Psoas muscle (tissue), 8 donors: ENCODE measurements around the gene TTN. TPM values are rescaled to one million over a fixed set of nuclear protein-coding genes. Genes with fewer than 3 reads are reported as not detected.

ENCODE experiments used
- ATAC-seq, 4 donors: fragments of 200-7000 bp; cut with Tn5 transposase; one replicate each; pipeline ENCODE4 v1.9.1; 2020; ENCODE audit warnings: moderate library complexity in 3 of 4, mild to moderate bottlenecking in 2 of 4
- DNase-seq, 2 donors: peaks; one replicate each; pipeline ENCODE4 v3.0.0-alpha.2; 2020
- H3K27ac ChIP-seq: fragments of 200-600 bp; one replicate; pipeline ENCODE4 v1.8.0; 2022
- H3K27me3 ChIP-seq, 3 donors: fragments of 200-600 bp in 1 of 3; one replicate each; pipeline versions ENCODE4 v1.6.1 to v1.8.0; 2013 to 2022; ENCODE audit warnings: low read length in 2 of 3, mild to moderate bottlenecking in 2 of 3, moderate library complexity in 1 of 3; ENCODE audit not compliant: insufficient read depth in 3 of 3
- H3K36me3 ChIP-seq, 2 donors: fragments of 200-600 bp in 1 of 2; one replicate each; pipeline versions ENCODE4 v1.6.1 to v1.8.0; 2013 to 2022; ENCODE audit warnings: low read depth in 1 of 2, mild to moderate bottlenecking in 1 of 2, moderate library complexity in 1 of 2; ENCODE audit not compliant: insufficient read depth in 1 of 2
- H3K4me1 ChIP-seq: fragments of 200-600 bp; one replicate; pipeline ENCODE4 v1.8.0; 2022
- H3K4me3 ChIP-seq: fragments of 200-600 bp; one replicate; pipeline ENCODE4 v1.8.0; 2022; ENCODE audit warnings: mild to moderate bottlenecking
- H3K9me3 ChIP-seq: fragments of 200-600 bp; one replicate; pipeline ENCODE4 v1.8.0; 2022
- CTCF ChIP-seq: fragments of 200-600 bp; IDR thresholded peaks from one replicate; pipeline ENCODE4 v1.8.0; 2022; ENCODE audit warnings: antibody characterized with exemption
- WGBS, 3 donors: extraction: QIAGEN DNeasy Blood & Tissue Kit; methylation state at CpG; one replicate each; pipeline versions ENCODE4 v1.1.6 to v1.1.7; 2013; 5-methylcytosine and 5-hydroxymethylcytosine counted together
- intact Hi-C, 2 donors: fragments of 100-400 bp; cut with DNase I; formaldehyde crosslinking; loops; one replicate each; pipeline versions ENCODE4 v1.11.0 to v1.14.2; 2022
- polyA plus RNA-seq, 3 donors: library from polyadenylated mRNA; stranded (reverse); fragments of 200-250 nt; gene quantifications; one replicate each; pipeline ENCODE4 v1.2.3, GENCODE V29; 2013
- total RNA-seq, 4 donors: library from RNA; stranded (reverse); fragmentation: NEBNext Ultra II Directional in 2 of 4; extraction: Animal tissue kit (Norgen Biotek cat#: 25700) in 2 of 4; gene quantifications; one replicate each; pipeline versions ENCODE4 v1.2.1 to v1.2.4, GENCODE V29; 2021 to 2023
- donor health status: healthy with polysubstance abuse.
- donor health status: DM: no; HTN: no; CAD: no; lungs with moderate emphysema.
- donor health status: Bipolar disorder and iron deficiency.
- donor health status: healthy.
- donor health status: DM: yes; HTN: yes; CAD: no.
- donor health status: DM: no; HTN: no; CAD: no.
- donor health status: DM: no; HTN: no; CAD: no.
- donor health status: DM: yes; HTN: yes; CAD: no.

Gene TTN
- total and polyA plus RNA-seq, 7 donors: 137 to 7,650 (median 4,462) TPM

- Histone ChIP-seq H3K36me3 (no peaks in the 10 kb centered on the region), H3K27ac (peak overlapping the region; percentile 25), H3K27me3 (no peaks in the 10 kb centered on the region), H3K4me3 (no peak overlapping the region), H3K4me1 (peaks cover 44% of the 10 kb centered on the region), H3K9me3 (no peaks in the 10 kb centered on the region)
- DNase-seq (no peak), ATAC-seq (peak in 2 of 4 donors; percentile 37 to 44)
- WGBS, 3 donors: 46 to 58% (median 51%) methylated on average over 3 of the region's 3 CpGs
- intact Hi-C loops: no loop called here
- no peak for TF ChIP-seq CTCF
These were observed 22.2 kb upstream of the TTN start for GRCh38 chr2:178829299-178829960.

- H3K9me3 ChIP-seq: no peaks in the 10 kb centered on the region
- DNase-seq (no peak), ATAC-seq (peak in 1 of 4 donors; percentile 28)
- peak overlapping the region; percentile 64 for H3K27ac ChIP-seq
- WGBS, 3 donors: 27 to 43% (median 30%) methylated on average over 4 of the region's 4 CpGs
- peak overlapping the region; percentile 16 for H3K4me3 ChIP-seq
- intact Hi-C loops: no loop called here
- no peaks in the 10 kb centered on the region for H3K36me3 ChIP-seq
- H3K27me3 ChIP-seq: no peaks in the 10 kb centered on the region
- peaks cover 36% of the 10 kb centered on the region for H3K4me1 ChIP-seq
- TF ChIP-seq CTCF: no peak
These were observed 21.3 kb upstream of the TTN start for GRCh38 chr2:178828486-178828881.

DNA sequence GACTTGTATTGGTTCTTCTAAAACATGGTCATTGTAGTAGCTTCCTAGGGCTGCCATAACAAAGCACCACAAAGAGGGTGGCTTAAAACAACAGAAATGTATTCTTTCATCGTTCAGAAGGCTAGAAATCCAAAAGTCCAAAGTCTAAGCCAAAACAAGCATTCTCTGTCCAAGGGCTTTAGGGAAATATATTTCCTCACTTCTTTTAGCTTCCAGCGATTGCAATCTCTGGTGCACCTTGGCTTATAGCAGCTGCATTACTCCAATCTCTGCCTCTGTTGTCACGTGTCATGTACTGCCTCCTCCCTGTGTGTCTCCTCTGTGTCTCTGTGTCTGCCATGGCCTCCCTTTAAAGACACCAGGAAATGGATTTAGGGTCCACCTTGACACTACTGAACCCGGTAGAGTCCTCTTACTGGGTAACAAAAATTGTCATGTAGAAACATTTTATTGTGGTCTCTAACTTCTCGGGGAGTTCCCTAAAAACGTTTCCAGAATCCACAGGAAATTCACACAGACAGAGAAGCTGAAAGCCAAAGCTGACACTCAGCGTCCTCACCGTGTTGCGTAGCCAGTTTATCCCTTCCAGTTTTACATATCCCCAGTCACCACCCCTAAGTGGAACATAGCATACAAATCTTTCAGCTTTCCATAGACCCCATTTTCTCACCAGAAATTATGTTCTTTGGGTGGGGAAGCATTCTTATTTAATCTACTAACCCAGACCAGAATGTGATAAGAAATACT, 20.7 kb upstream of the TTN start:
- peak overlapping the region; percentile 64 for H3K27ac ChIP-seq
- H3K4me3 ChIP-seq: peak overlapping the region; percentile 16
- 18 to 51% (median 32%) methylated on average over 9 of the region's 9 CpGs for WGBS, 3 donors
- no peaks in the 10 kb centered on the region for H3K9me3 ChIP-seq
- intact Hi-C loops: no loop called here
- TF ChIP-seq CTCF: no peak
- H3K36me3 ChIP-seq: no peaks in the 10 kb centered on the region
- peaks cover 33% of the 10 kb centered on the region for H3K4me1 ChIP-seq
- ATAC-seq (peak; percentile 43 to 64 (median 59)), DNase-seq (no peak)
- no peaks in the 10 kb centered on the region for H3K27me3 ChIP-seq

- H3K4me3 ChIP-seq: no peak overlapping the region
- no peaks in the 10 kb centered on the region for H3K36me3 ChIP-seq
- DNase-seq (no peak), ATAC-seq (no peak)
- no peaks in the 10 kb centered on the region for H3K27me3 ChIP-seq
- no peak overlapping the region for H3K27ac ChIP-seq
- no peaks in the 10 kb centered on the region for H3K9me3 ChIP-seq
- TF ChIP-seq CTCF: no peak
- intact Hi-C loops: no loop called here
- H3K4me1 ChIP-seq: peaks cover 33% of the 10 kb centered on the region
- 84 to 97% (median 93%) methylated on average over 1 of the region's 1 CpG for WGBS, 3 donors
These were observed 19.9 kb upstream of the TTN start for GRCh38 chr2:178827111-178827510.
